ENCODE data around the gene SCLY. TPM values are rescaled to one million over a fixed set of nuclear protein-coding genes. Genes with fewer than 3 reads are reported as not detected.

Gene SCLY
- total RNA-seq, 1 experiment from 2014 or later = 20.5 TPM

GRCh38 chr2:238104226-238104690 lies 43.5 kb downstream of the SCLY start:
- Histone ChIP-seq H3K79me2 (ENCODE audit: low read length) (no peaks in the 10 kb centered on the region), H3K9me3 (ENCODE audit: low read length) (no peaks in the 10 kb centered on the region)

DNA sequence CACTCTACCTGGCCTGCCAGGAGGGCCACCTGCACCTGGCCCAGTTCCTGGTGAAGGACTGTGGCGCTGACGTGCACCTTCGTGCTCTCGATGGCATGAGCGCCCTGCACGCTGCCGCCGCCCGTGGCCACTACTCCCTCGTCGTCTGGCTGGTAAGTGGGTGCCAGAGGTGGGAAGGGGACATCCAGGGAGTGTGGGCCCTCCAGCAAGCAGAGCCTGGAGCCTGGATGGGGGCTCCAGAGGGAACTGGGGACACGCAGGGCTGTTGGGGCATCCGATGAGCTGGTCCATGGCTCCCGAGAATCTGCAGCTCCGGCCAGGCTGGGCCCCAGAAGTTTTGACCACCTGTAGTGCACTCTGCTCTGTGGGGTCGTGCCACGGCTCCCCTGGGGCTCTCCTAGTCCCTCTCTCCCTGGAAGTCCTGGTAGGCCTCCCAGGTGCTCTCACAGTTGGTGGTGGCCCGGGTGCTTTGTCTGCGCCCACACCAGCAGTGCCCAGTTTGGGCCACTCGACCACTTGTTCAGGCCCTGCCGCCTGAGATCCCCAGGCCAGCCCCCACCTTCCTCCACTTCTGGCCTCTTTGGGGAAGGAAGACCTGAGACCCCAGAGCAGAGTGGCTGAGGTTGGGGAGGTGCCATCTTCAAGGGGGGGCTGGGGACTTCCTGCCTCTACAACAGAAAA lies 44.0 kb downstream of the SCLY start:
- no peak for DNase-seq

More at GRCh38 chr2:238104226-238104690, 43.5 kb downstream of the SCLY start:
- H2AFZ ChIP-seq (ENCODE audit: low read length) = no peak overlapping the region
- no peak for DNase-seq
- H3K9me2 ChIP-seq (replicated peaks; ENCODE audit: insufficient read depth, low read length) = no peaks in the 10 kb centered on the region
- H3K4me2 ChIP-seq (ENCODE audit: low read depth, low read length, poor library complexity, severe bottlenecking) = no peak overlapping the region
- H3K27ac ChIP-seq (ENCODE audit: low read length) = no peak overlapping the region
- H3K9ac ChIP-seq (ENCODE audit: low read length) = no peak overlapping the region
- H3K4me3 ChIP-seq (ENCODE audit: low read length) = no peak overlapping the region
- no peaks in the 10 kb centered on the region for H4K20me1 ChIP-seq (ENCODE audit: insufficient read depth, low read depth, low read length)
- H3K27me3 ChIP-seq (ENCODE audit: low read length) = no peaks in the 10 kb centered on the region
- H3K4me1 ChIP-seq (ENCODE audit: low read length) = peaks cover 37% of the 10 kb centered on the region
- H3K36me3 ChIP-seq (ENCODE audit: insufficient read depth, low read length) = no peaks in the 10 kb centered on the region

GRCh38 chr2:238105506-238106338 lies 44.9 kb downstream of the SCLY start:
- no peak for DNase-seq

More for the DNA sequence above, 44.0 kb downstream of the SCLY start:
- H3K9me2 ChIP-seq (replicated peaks; ENCODE audit: insufficient read depth, low read length) = no peaks in the 10 kb centered on the region
- no peak overlapping the region for H3K9ac ChIP-seq (ENCODE audit: low read length)
- no peaks in the 10 kb centered on the region for H3K36me3 ChIP-seq (ENCODE audit: insufficient read depth, low read length)
- no peaks in the 10 kb centered on the region for H3K9me3 ChIP-seq (ENCODE audit: low read length)
- H3K79me2 ChIP-seq (ENCODE audit: low read length) = no peaks in the 10 kb centered on the region
- no peak overlapping the region for H3K4me3 ChIP-seq (ENCODE audit: low read length)
- no peak overlapping the region for H3K27ac ChIP-seq (ENCODE audit: low read length)
- peaks cover 33% of the 10 kb centered on the region for H3K4me1 ChIP-seq (ENCODE audit: low read length)
- H3K27me3 ChIP-seq (ENCODE audit: low read length) = no peaks in the 10 kb centered on the region
- H2AFZ ChIP-seq (ENCODE audit: low read length) = no peak overlapping the region
- H4K20me1 ChIP-seq (ENCODE audit: insufficient read depth, low read depth, low read length) = no peaks in the 10 kb centered on the region
- H3K4me2 ChIP-seq (ENCODE audit: low read depth, low read length, poor library complexity, severe bottlenecking) = no peak overlapping the region

GRCh38 chr2:238106339-238106697 lies 45.5 kb downstream of the SCLY start:
- no peaks in the 10 kb centered on the region for H4K20me1 ChIP-seq (ENCODE audit: insufficient read depth, low read depth, low read length)
- H3K79me2 ChIP-seq (ENCODE audit: low read length) = no peaks in the 10 kb centered on the region
- H3K36me3 ChIP-seq (ENCODE audit: insufficient read depth, low read length) = no peaks in the 10 kb centered on the region
- H3K9me3 ChIP-seq (ENCODE audit: low read length) = peaks cover 1% of the 10 kb centered on the region; the same call in 1 of the 2 replicates
- H3K9me2 ChIP-seq (replicated peaks; ENCODE audit: insufficient read depth, low read length) = no peaks in the 10 kb centered on the region
- peaks cover 33% of the 10 kb centered on the region for H3K4me1 ChIP-seq (ENCODE audit: low read length)
- peak overlapping the region; percentile 57; the same call in 1 of the 2 replicates for H3K4me3 ChIP-seq (ENCODE audit: low read length)
- peak overlapping the region; percentile 70 for H3K4me2 ChIP-seq (ENCODE audit: low read depth, low read length, poor library complexity, severe bottlenecking)
- no peaks in the 10 kb centered on the region for H3K27me3 ChIP-seq (ENCODE audit: low read length)
- H3K9ac ChIP-seq (ENCODE audit: low read length) = peak overlapping the region; percentile 64
- H3K27ac ChIP-seq (ENCODE audit: low read length) = no peak overlapping the region
- no peak for DNase-seq
- no peak overlapping the region for H2AFZ ChIP-seq (ENCODE audit: low read length)

More at GRCh38 chr2:238105506-238106338, 44.9 kb downstream of the SCLY start:
- H4K20me1 ChIP-seq (ENCODE audit: insufficient read depth, low read depth, low read length) = no peaks in the 10 kb centered on the region
- no peak overlapping the region for H2AFZ ChIP-seq (ENCODE audit: low read length)
- H3K27me3 ChIP-seq (ENCODE audit: low read length) = no peaks in the 10 kb centered on the region
- peaks cover 33% of the 10 kb centered on the region for H3K4me1 ChIP-seq (ENCODE audit: low read length)
- H3K4me3 ChIP-seq (ENCODE audit: low read length) = no peak overlapping the region
- H3K27ac ChIP-seq (ENCODE audit: low read length) = no peak overlapping the region
- no peaks in the 10 kb centered on the region for H3K79me2 ChIP-seq (ENCODE audit: low read length)
- H3K9ac ChIP-seq (ENCODE audit: low read length) = no peak overlapping the region
- H3K9me2 ChIP-seq (replicated peaks; ENCODE audit: insufficient read depth, low read length) = no peaks in the 10 kb centered on the region
- no peak overlapping the region for H3K4me2 ChIP-seq (ENCODE audit: low read depth, low read length, poor library complexity, severe bottlenecking)
- no peaks in the 10 kb centered on the region for H3K9me3 ChIP-seq (ENCODE audit: low read length)
- H3K36me3 ChIP-seq (ENCODE audit: insufficient read depth, low read length) = no peaks in the 10 kb centered on the region

DNA sequence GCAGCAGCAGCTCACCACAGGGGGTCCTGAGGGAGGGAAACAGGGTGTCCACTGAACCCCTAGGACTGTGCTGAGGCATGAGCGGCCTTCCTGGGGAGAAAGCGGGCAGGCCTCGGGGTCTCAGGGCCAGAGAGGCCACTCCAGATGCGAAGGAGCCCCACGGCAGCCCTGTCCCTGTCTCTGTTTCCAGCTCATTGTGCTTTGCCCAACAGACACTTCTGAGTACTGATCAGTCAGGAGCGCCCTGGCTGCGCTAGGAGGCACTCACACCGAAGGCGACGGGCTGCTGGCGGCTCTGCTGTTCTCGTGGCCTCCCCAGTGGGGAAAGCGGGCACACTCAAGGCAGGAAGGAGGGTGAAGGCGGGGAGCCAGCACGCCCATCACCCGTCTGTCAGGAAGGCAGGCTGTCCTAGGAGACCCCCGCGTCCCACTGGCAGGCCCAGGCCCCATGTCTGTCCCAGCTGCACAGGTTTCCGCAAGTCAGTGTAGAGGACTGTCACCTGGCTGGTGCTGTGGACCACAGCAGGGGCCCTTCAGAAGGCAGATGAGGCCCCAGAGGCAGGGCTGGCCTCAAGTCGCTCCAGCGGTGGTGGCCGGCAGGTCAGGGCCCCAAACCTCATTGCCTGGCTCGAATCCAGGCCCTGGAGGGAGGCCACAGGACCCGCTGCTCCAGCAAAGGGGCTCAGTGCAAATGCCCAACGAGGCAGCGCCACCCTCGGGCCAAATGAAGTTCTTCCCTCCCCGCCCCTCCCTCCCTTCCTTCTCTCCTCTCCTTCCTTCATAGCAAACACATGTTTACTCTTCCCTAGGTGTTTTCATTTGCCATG lies 46.1 kb downstream of the SCLY start:
- Histone ChIP-seq H2AFZ (ENCODE audit: low read length) (peak overlapping the region; percentile 98; the same call in 1 of the 2 replicates), H3K36me3 (ENCODE audit: insufficient read depth, low read length) (no peaks in the 10 kb centered on the region), H3K9ac (ENCODE audit: low read length) (peak overlapping the region; percentile 64), H4K20me1 (ENCODE audit: insufficient read depth, low read depth, low read length) (no peaks in the 10 kb centered on the region), H3K4me2 (ENCODE audit: low read depth, low read length, poor library complexity, severe bottlenecking) (peak overlapping the region; percentile 70), H3K4me3 (ENCODE audit: low read length) (peak overlapping the region; percentile 57), H3K27me3 (ENCODE audit: low read length) (no peaks in the 10 kb centered on the region), H3K9me2 (replicated peaks; ENCODE audit: insufficient read depth, low read length) (no peaks in the 10 kb centered on the region), H3K9me3 (ENCODE audit: low read length) (peaks cover 6% of the 10 kb centered on the region; the same call in 1 of the 2 replicates), H3K27ac (ENCODE audit: low read length) (no peak overlapping the region), H3K79me2 (ENCODE audit: low read length) (no peaks in the 10 kb centered on the region), H3K4me1 (ENCODE audit: low read length) (peaks cover 33% of the 10 kb centered on the region)
- peak; percentile 81 for DNase-seq

DNA sequence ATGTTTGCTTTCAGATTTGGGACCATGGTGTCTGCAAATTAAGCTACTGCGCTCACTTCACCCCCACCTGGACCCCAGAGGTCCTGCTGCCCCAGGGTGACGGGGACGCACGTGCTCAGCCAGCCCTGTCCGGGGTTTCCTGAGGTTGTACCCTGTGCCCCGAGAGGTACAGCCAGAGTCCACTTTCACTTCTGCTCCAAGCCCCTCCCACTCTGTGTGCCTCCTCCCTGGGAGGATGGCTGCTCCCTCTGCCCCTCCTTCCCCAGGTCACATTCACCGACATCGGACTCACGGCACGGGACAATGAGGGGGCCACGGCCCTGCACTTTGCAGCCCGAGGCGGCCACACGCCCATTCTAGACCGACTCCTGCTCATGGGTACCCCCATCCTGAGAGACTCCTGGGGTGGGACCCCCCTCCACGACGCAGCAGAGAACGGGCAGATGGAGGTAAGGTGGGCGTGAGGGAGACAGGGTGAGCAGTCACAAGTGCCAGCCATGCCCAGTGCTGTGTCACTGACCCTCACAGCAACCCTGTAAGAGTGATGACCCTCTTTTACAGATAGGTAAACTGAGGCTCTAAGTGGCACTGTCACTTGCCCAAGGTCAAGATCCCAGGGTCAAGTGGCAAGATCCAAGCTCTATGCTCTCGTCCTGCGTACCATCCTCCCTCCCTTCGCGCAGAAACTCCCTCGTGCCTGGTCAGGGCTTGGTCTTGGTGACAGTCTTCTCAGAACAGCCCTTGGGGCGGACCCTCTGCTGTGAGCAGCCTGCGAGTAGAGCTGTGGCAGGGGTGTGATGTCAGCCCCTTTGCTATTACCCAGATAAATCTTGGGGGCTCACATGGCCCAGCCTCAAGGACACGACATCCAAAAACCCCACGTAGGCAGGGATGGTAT lies 47.0 kb downstream of the SCLY start:
- Histone ChIP-seq H3K9me2 (replicated peaks; ENCODE audit: insufficient read depth, low read length) (no peaks in the 10 kb centered on the region), H2AFZ (ENCODE audit: low read length) (peak overlapping the region; percentile 98; the same call in 1 of the 2 replicates), H3K27me3 (ENCODE audit: low read length) (no peaks in the 10 kb centered on the region), H3K79me2 (ENCODE audit: low read length) (no peaks in the 10 kb centered on the region), H3K36me3 (ENCODE audit: insufficient read depth, low read length) (no peaks in the 10 kb centered on the region), H4K20me1 (ENCODE audit: insufficient read depth, low read depth, low read length) (no peaks in the 10 kb centered on the region), H3K9me3 (ENCODE audit: low read length) (peaks cover 9% of the 10 kb centered on the region; the same call in 1 of the 2 replicates), H3K9ac (ENCODE audit: low read length) (peak overlapping the region; percentile 64; the same call in 1 of the 2 replicates), H3K4me1 (ENCODE audit: low read length) (peaks cover 33% of the 10 kb centered on the region), H3K4me3 (ENCODE audit: low read length) (peak overlapping the region; percentile 57), H3K27ac (ENCODE audit: low read length) (no peak overlapping the region), H3K4me2 (ENCODE audit: low read depth, low read length, poor library complexity, severe bottlenecking) (peak overlapping the region; percentile 70)
- peak; percentile 88 for DNase-seq

- Histone ChIP-seq H3K9me3 (ENCODE audit: low read length) (peaks cover 10% of the 10 kb centered on the region; the same call in 1 of the 2 replicates), H3K79me2 (ENCODE audit: low read length) (no peaks in the 10 kb centered on the region), H3K4me2 (ENCODE audit: low read depth, low read length, poor library complexity, severe bottlenecking) (peak overlapping the region; percentile 70), H3K9ac (ENCODE audit: low read length) (no peak overlapping the region), H3K4me1 (ENCODE audit: low read length) (peaks cover 33% of the 10 kb centered on the region), H3K36me3 (ENCODE audit: insufficient read depth, low read length) (no peaks in the 10 kb centered on the region; the same call in 1 of the 2 replicates), H3K9me2 (replicated peaks; ENCODE audit: insufficient read depth, low read length) (no peaks in the 10 kb centered on the region), H3K4me3 (ENCODE audit: low read length) (no peak overlapping the region; the same call in 1 of the 2 replicates), H4K20me1 (ENCODE audit: insufficient read depth, low read depth, low read length) (no peaks in the 10 kb centered on the region), H3K27me3 (ENCODE audit: low read length) (no peaks in the 10 kb centered on the region), H2AFZ (ENCODE audit: low read length) (no peak overlapping the region), H3K27ac (ENCODE audit: low read length) (no peak overlapping the region)
- DNase-seq = peak; percentile 76
These were observed 47.8 kb downstream of the SCLY start for GRCh38 chr2:238108423-238109183.

Data from Karpas-422 (cell line).